Inflammatory macrophage treated with lipopolysaccharide for 1 hour (primary cell): ENCODE results near the gene WFDC1.
"Not testable (repeated sequence)": the region's sequence is repeated elsewhere in the genome, so short reads cannot be mapped to it uniquely, and the experiment has no call there.

ENCODE experiments used
- DNase-seq, 2 donors: peaks; one replicate each; pipeline ENCODE4 v3.0.0-alpha.2; 2020 to 2022

The WFDC1 gene

DNA sequence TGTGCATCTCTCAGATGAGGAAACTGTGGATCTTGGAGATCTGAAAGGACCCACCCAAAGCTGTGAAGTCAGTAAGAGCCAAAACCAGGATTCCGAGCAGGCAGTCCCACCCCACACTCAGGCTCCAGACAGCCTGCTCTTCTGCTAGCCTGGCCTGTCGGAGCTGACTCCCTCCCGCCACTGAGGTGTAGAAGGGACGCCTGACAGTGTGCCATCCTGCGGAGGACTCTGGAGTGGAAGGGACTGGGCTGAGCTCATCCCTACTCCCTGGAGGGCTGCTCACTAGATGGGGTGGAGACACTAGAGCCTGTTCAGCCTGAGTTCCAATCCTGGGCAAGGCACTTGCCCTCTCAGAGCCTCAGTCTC lies 36.0 kb downstream of the WFDC1 start:
- no peak for DNase-seq

- DNase-seq = no peak
Measured at GRCh38 chr16:84331998-84332780, 37.5 kb downstream of the WFDC1 start.

GRCh38 chr16:84332975-84333684 lies 38.5 kb downstream of the WFDC1 start:
- no peak for DNase-seq

DNA sequence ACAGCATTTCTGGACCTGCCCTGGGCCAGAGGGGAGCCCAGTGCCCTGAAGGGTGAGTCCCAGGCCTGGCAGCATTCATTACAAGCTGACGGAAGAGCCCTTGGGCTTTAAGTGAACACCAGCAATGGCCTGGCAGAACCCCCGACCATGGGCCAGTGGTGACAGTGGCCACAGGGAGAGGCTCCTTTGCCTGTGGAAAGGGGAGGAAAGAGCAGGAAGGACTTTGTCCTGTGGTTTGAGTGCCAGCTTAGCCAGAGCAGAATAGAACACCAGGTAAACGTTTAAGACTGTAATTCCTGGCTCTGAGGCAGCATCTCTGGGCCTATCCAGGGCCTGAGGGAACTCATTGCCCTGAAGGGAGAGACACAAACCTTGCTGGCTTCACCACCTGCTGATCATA lies 39.4 kb downstream of the WFDC1 start:
- DNase-seq = no peak

- no peak for DNase-seq
Measured at GRCh38 chr16:84334482-84334881, 39.8 kb downstream of the WFDC1 start.

- not testable (repeated sequence) for DNase-seq
Measured at GRCh38 chr16:84337236-84337635, 42.6 kb downstream of the WFDC1 start.

- no peak for DNase-seq
Measured at GRCh38 chr16:84339311-84339710, 44.6 kb downstream of the WFDC1 start.

- no peak for DNase-seq
Measured at GRCh38 chr16:84339766-84340165, 45.1 kb downstream of the WFDC1 start.

GRCh38 chr16:84340325-84341040 lies 45.8 kb downstream of the WFDC1 start:
- DNase-seq = peak; percentile 53 to 63

GRCh38 chr16:84341528-84342295 lies 47.0 kb downstream of the WFDC1 start:
- DNase-seq = no peak

GRCh38 chr16:84343800-84344199 lies 49.1 kb downstream of the WFDC1 start:
- not testable (repeated sequence) for DNase-seq

GRCh38 chr16:84344781-84345180 lies 50.1 kb downstream of the WFDC1 start:
- DNase-seq = no peak

DNA sequence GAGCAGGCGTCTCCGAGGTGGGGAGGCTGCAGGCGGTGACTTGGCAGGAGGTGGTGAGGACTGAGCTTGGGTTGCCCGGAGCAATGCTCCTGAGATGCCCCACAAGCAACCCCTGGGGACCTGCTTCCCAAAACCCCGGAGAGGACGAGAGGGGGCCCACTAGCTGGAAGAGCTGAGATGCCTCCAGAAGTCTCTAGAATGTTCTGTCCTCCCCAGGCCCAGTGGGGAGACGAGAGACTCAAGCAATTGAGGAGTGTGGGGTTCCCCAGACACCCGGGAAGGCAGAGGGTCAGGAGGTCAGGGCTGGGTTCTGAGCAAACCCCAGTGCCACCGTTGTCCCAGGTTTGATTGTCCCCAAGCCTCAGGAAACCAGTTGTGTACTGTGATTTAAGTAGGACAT lies 52.5 kb downstream of the WFDC1 start:
- no peak for DNase-seq

- DNase-seq = no peak
Measured at GRCh38 chr16:84348386-84348888, 53.8 kb downstream of the WFDC1 start.

- no peak for DNase-seq
Measured at GRCh38 chr16:84349862-84350684, 55.4 kb downstream of the WFDC1 start.

- no peak for DNase-seq
Measured at GRCh38 chr16:84350685-84351400, 56.2 kb downstream of the WFDC1 start.

DNA sequence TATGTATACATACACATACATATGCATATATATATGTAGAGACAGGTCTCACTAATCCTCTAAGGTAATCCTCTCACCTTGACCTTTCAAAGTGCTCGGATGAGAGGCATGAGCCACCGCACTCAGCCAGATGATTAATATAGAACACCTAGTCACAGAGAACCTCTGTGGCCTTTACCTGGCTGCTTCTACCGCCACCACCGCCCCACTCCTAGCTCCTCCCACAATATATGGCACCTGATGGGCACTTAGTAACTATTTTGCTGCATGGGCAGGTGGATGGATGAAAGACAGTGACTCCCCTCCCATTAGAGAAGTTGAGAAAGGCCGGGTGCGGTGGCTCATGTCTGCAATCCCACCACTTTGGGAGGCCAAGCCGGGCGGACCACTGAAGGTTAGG lies 57.0 kb downstream of the WFDC1 start:
- no peak for DNase-seq

- no peak for DNase-seq
Measured at GRCh38 chr16:84354306-84354705, 59.6 kb downstream of the WFDC1 start.

GRCh38 chr16:84355149-84355548 lies 60.5 kb downstream of the WFDC1 start:
- DNase-seq = no peak

- DNase-seq = no peak
Measured at GRCh38 chr16:84356176-84356575, 61.5 kb downstream of the WFDC1 start.

GRCh38 chr16:84356591-84357116 lies 62.0 kb downstream of the WFDC1 start:
- DNase-seq = no peak
